DMS79 (cell line): Measurements from ENCODE around the gene AKNA.

ENCODE experiments used
- DNase-seq: peaks from one replicate; lab custom pipeline; 2025; lab: John Stamatoyannopoulos, UW

AKNA gene

GRCh38 chr9:114376586-114377445 is 11.0 kb downstream of the AKNA start:
- DNase-seq: no peak

- DNase-seq: no peak
These were observed 12.2 kb downstream of the AKNA start for GRCh38 chr9:114375386-114376175.

- DNase-seq: no peak
These were observed 12.8 kb downstream of the AKNA start for GRCh38 chr9:114374936-114375335.

- no peak for DNase-seq
These were observed 13.6 kb downstream of the AKNA start for GRCh38 chr9:114373960-114374730.

GRCh38 chr9:114372921-114373448 is 14.8 kb downstream of the AKNA start:
- no peak for DNase-seq

- no peak for DNase-seq
These were observed 15.5 kb downstream of the AKNA start for GRCh38 chr9:114371973-114372917.

GRCh38 chr9:114371343-114371944 is 16.3 kb downstream of the AKNA start:
- DNase-seq: no peak

GRCh38 chr9:114370968-114371320 is 16.8 kb downstream of the AKNA start:
- no peak for DNase-seq

GRCh38 chr9:114370251-114370967 is 17.4 kb downstream of the AKNA start:
- no peak for DNase-seq

GRCh38 chr9:114369216-114370130 is 18.3 kb downstream of the AKNA start:
- peak; percentile 16 for DNase-seq

GRCh38 chr9:114367772-114368569 is 19.8 kb downstream of the AKNA start:
- no peak for DNase-seq

- DNase-seq: no peak
These were observed 20.4 kb downstream of the AKNA start for GRCh38 chr9:114367366-114367765.

GRCh38 chr9:114366334-114367128 is 21.3 kb downstream of the AKNA start:
- DNase-seq: peak; percentile 19

GRCh38 chr9:114365194-114365593 is 22.6 kb downstream of the AKNA start:
- no peak for DNase-seq

GRCh38 chr9:114364134-114365041 is 23.4 kb downstream of the AKNA start:
- DNase-seq: no peak

GRCh38 chr9:114363424-114363823 is 24.4 kb downstream of the AKNA start:
- DNase-seq: no peak
